Measurements from ENCODE around the gene ADSS1.

The ADSS1 gene

GRCh38 chr14:104751539-104752422 lies 27.8 kb downstream of the ADSS1 start:
- DNase-seq = peak; percentile 17

- no peak for DNase-seq
These were observed 28.4 kb downstream of the ADSS1 start for GRCh38 chr14:104752423-104752734.

- DNase-seq = peak; percentile 99
These were observed 28.9 kb downstream of the ADSS1 start, which contains the start of gene SIVA1 for GRCh38 chr14:104752735-104753527. TSS of gene SIVA1 (plus strand) at chr14:104753147. CDS start at chr14:104753202, 55 bp downstream.

- DNase-seq = no peak
These were observed 29.6 kb downstream of the ADSS1 start for GRCh38 chr14:104753528-104754212.

GRCh38 chr14:104754213-104754851 lies 30.3 kb downstream of the ADSS1 start:
- DNase-seq = no peak

GRCh38 chr14:104755621-104756020 lies 31.6 kb downstream of the ADSS1 start:
- DNase-seq = no peak

- no peak for DNase-seq
These were observed 32.6 kb downstream of the ADSS1 start for GRCh38 chr14:104756477-104757237.

GRCh38 chr14:104757238-104757585 lies 33.2 kb downstream of the ADSS1 start:
- DNase-seq = no peak

GRCh38 chr14:104757681-104758392 lies 33.8 kb downstream of the ADSS1 start:
- no peak for DNase-seq

GRCh38 chr14:104758981-104759969 lies 35.2 kb downstream of the ADSS1 start:
- DNase-seq = no peak

GRCh38 chr14:104765517-104765916 lies 41.5 kb downstream of the ADSS1 start:
- DNase-seq = no peak

- no peak for DNase-seq
These were observed 42.3 kb downstream of the ADSS1 start for GRCh38 chr14:104766256-104766862.

- no peak for DNase-seq
These were observed 43.0 kb downstream of the ADSS1 start for GRCh38 chr14:104766863-104767633.

GRCh38 chr14:104767634-104767918 lies 43.5 kb downstream of the ADSS1 start:
- no peak for DNase-seq

GRCh38 chr14:104768437-104769323 lies 44.7 kb downstream of the ADSS1 start:
- DNase-seq = peak; percentile 87

GRCh38 chr14:104769324-104770071 lies 45.5 kb downstream of the ADSS1 start:
- no peak for DNase-seq

GRCh38 chr14:104770072-104770579 lies 46.1 kb downstream of the ADSS1 start:
- DNase-seq = no peak
